Left ventricle myocardium inferior (tissue), 1 donor: ENCODE results near the gene SMAGP. TPM values are rescaled to one million over a fixed set of nuclear protein-coding genes. Genes with fewer than 3 reads are reported as not detected.
"Not testable (repeated sequence)": the region's sequence is repeated elsewhere in the genome, so short reads cannot be mapped to it uniquely, and the experiment has no call there.

Source experiments
- DNase-seq: peaks from one replicate; pipeline ENCODE4 v3.0.0-alpha.2; 2020
- H3K27ac ChIP-seq: fragments of 200-600 bp; replicated peaks from 2 replicates; pipeline ENCODE4 v1.8.0; 2021
- H3K27me3 ChIP-seq: fragments of 200-600 bp; 2 replicates; pipeline ENCODE4 v1.8.0; 2021; ENCODE audit warnings: low read depth
- H3K36me3 ChIP-seq: fragments of 200-600 bp; 2 replicates; pipeline ENCODE4 v1.8.0; 2021
- H3K4me1 ChIP-seq: fragments of 200-600 bp; 2 replicates; pipeline ENCODE4 v1.8.0; 2021
- H3K4me3 ChIP-seq: fragments of 200-600 bp; 2 replicates; pipeline ENCODE4 v1.8.0; 2021; ENCODE audit warnings: mild to moderate bottlenecking, moderate library complexity
- H3K9me3 ChIP-seq: fragments of 200-600 bp; replicated peaks from 2 replicates; pipeline ENCODE4 v1.8.0; 2021
- intact Hi-C: fragments of 100-400 bp; cut with micrococcal nuclease; formaldehyde crosslinking; loops from one replicate; pipeline ENCODE4 v1.11.0; 2022
- total RNA-seq: library from RNA; stranded (reverse); fragmentation: NEBNext Ultra II Directional; extraction: Animal tissue kit (Norgen Biotek cat#: 25700); gene quantifications from one replicate; pipeline ENCODE4 v1.2.1, GENCODE V29; 2021
- TF ChIP-seq, protein P1 (sequence below): fragments of 200-600 bp; IDR thresholded peaks from 2 replicates; pipeline ENCODE4 v1.8.0; 2021; ENCODE audit warnings: antibody characterized with exemption, mild to moderate bottlenecking, borderline replicate concordance
- donor health status: DM: no; HTN: yes; CAD: no; lungs with severe emphysema.

SMAGP gene
- total RNA-seq, 1 donor from 2014 or later, result 3.3 TPM

GRCh38 chr12:51281202-51281924 is 11.1 kb upstream of the SMAGP start:
- Histone ChIP-seq H3K27me3 (peaks cover 10% of the 10 kb centered on the region), H3K9me3 (no peaks in the 10 kb centered on the region), H3K36me3 (no peaks in the 10 kb centered on the region), H3K4me1 (no peaks in the 10 kb centered on the region), H3K4me3 (no peak overlapping the region), H3K27ac (no peak overlapping the region)
- intact Hi-C loops, result no loop called here
- TF ChIP-seq, protein P1, sequence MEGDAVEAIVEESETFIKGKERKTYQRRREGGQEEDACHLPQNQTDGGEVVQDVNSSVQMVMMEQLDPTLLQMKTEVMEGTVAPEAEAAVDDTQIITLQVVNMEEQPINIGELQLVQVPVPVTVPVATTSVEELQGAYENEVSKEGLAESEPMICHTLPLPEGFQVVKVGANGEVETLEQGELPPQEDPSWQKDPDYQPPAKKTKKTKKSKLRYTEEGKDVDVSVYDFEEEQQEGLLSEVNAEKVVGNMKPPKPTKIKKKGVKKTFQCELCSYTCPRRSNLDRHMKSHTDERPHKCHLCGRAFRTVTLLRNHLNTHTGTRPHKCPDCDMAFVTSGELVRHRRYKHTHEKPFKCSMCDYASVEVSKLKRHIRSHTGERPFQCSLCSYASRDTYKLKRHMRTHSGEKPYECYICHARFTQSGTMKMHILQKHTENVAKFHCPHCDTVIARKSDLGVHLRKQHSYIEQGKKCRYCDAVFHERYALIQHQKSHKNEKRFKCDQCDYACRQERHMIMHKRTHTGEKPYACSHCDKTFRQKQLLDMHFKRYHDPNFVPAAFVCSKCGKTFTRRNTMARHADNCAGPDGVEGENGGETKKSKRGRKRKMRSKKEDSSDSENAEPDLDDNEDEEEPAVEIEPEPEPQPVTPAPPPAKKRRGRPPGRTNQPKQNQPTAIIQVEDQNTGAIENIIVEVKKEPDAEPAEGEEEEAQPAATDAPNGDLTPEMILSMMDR, result no peak
- DNase-seq, result no peak

DNA sequence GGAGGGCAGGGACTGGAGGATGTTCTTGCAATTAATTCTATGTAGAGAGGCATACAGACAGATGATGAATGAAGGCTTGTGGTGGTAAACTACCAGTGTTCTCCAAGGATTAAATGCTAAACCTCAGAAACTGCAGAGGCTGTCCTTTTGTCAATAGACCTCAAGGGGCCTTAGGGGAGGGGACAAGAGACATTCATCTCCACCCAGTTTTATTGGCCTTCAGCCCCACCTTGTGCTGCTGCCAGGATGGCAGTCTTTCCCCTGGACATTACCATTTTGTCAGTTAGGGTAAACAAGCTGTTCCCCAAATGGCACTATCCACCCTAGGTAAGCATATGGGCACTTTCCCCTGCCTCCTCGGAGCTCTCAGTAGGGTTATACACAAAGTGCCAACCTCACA is 4.9 kb upstream of the SMAGP start:
- peaks cover 37% of the 10 kb centered on the region for H3K27me3 ChIP-seq
- no peak overlapping the region for H3K4me3 ChIP-seq
- H3K4me1 ChIP-seq, result peaks cover 14% of the 10 kb centered on the region
- TF ChIP-seq, protein P1, result no peak
- H3K36me3 ChIP-seq, result no peaks in the 10 kb centered on the region
- no peak overlapping the region for H3K27ac ChIP-seq
- no peak for DNase-seq
- no peaks in the 10 kb centered on the region for H3K9me3 ChIP-seq
- intact Hi-C loops, result no loop called here

DNA sequence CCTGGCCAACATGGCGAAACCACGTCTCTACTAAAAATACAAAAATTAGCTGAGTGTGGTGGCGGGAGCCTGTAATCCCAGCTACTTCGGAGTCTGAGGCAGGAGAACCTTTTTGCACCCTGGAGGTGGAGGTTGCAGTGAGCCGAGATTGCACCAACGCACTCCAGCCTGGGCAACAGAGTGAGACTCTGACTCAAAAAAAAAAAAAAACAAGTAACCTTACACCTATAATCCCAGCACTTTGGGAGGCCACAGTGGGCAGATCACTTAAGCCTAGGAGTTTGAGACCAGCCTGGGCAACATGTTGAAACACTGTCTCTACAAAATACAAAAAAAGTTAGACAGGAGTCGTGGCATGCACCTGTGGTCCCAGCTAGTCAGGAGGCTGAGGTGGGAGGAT is 2.6 kb upstream of the SMAGP start:
- DNase-seq, H3K36me3 ChIP-seq, H3K27ac ChIP-seq, intact Hi-C loops, H3K9me3 ChIP-seq, H3K4me3 ChIP-seq: not testable (repeated sequence)
- Histone ChIP-seq H3K27me3 (peaks cover 37% of the 10 kb centered on the region), H3K4me1 (peaks cover 27% of the 10 kb centered on the region)

- H3K4me1 ChIP-seq, result peaks cover 27% of the 10 kb centered on the region
- no peak for DNase-seq
- H3K27me3 ChIP-seq, result peaks cover 33% of the 10 kb centered on the region
- H3K27ac ChIP-seq, result peak overlapping the region; percentile 88
- TF ChIP-seq, protein P1, result no peak
- intact Hi-C loops, result no loop called here
- H3K4me3 ChIP-seq, result peak overlapping the region; percentile 84
- no peaks in the 10 kb centered on the region for H3K9me3 ChIP-seq
- H3K36me3 ChIP-seq, result no peaks in the 10 kb centered on the region
These were observed 820 bp upstream of the SMAGP start for GRCh38 chr12:51270951-51271518.

DNA sequence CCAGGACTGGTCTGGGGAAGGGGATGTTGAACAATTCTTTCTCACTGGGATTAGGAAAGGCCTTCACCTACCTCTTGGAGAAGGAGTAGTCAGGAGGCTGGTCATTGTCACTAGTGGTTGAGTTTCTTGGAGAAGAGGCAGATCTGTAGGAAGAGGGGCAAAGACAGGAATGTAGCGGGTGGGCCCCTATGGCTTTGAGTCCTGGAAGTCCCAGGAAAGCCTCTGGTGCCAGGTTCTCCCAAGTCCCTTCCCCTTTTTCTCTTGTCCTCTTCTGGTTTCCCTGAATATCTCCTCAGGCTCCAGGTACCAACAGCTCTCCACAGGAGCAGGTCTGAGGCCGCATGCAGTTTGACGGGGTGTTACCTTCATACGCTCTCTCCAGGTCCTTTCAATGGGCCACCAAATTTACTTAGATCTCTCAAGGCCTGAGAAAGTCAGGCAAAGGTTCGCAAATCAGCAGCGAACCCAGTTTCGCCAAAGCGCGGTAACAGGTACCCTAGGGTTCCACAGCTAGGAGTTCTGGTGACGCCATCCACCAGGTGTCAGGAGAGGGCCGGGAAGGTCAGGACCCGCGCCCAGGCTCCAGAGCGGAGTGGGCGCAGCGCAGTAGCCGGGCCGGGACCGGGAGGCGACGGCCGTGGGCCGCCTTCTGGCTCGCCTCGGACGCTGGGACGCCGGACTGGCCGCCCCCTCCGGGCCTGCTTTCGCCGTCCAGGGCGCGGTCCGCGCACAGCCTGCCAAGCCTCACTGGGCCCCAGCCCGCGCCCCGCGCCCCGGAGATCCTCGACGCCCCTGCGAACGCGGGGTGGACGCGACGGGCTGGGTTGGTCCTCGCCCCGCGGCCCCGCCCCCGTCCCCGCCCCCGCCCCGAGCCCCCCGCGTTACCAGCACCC is 795 bp downstream of the SMAGP start:
- Histone ChIP-seq H3K36me3 (no peaks in the 10 kb centered on the region), H3K4me3 (peak overlapping the region; percentile 84), H3K27me3 (peaks cover 33% of the 10 kb centered on the region), H3K27ac (peak overlapping the region; percentile 88), H3K9me3 (no peaks in the 10 kb centered on the region), H3K4me1 (peaks cover 27% of the 10 kb centered on the region)
- peak; percentile 27 for DNase-seq
- TF ChIP-seq, protein P1, result peak; percentile 51
- intact Hi-C loops, result loop anchor here (2.0 kb wide), 1 partner anchor 69 kb away; no protein-coding TSS in a partner anchor
